ENCODE measurements around the gene AGO4. TPM values are rescaled to one million over a fixed set of nuclear protein-coding genes. Genes with fewer than 3 reads are reported as not detected.

The AGO4 gene
- total RNA-seq = 12.7 TPM
- 1 to 10 TPM; 2.4 to 4.1 (median 3.6) TPM for polyA plus RNA-seq

DNA sequence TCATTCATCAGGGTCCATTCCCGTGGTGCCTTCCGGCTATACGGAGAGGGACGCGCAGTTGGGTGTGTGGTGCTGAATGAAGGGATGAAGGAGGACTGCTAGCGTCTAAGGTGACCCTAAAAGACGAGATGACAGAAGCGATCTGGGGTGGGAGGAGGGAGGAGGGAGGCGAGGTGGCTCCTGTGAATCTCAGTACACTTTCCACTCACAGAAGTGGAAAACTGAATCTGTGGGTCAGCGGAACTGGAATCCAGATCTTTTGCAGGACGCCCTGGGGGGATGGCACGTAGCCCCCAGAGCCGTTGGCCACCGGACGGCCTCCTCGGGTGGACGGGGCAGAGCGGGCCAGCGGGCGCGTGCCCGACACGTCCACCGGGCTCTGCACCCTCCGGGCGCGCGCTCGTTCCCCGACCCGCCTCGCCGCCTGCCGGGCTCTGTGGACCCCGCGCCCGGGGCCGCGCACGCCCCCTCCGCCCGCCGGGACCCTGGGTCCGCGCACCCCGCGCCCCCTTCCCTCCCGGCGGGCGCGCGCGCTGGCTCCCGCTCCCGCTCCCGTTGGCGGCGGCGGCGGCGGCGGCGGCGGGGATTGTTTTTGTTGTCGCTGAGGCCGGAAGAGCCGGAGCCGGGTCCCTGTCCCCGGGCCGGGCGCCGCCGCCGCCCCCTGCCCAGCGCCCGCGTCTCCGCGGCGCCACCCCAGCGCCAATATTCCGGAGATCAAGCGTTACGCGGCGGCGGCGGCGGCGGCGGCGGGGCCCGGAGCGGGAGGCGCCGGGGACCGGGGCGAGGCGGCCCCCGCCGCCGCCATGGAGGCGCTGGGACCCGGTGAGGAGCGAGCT, at the start of gene AGO4:
AGO4 (plus strand) TSS at position 403 of the 836 bp plus-strand sequence; CDS start at position 804, 401 bp downstream.
- peak; percentile 41 to 44 for ATAC-seq (ENCODE audit: low read depth in 2 of 2)
- peak within 1 kb of the TSS; percentile 88 to 97 (median 92) for H3K4me3 Mint-ChIP-seq
- no peaks in the 10 kb centered on the region for H3K27me3 Mint-ChIP-seq
- Histone ChIP-seq H3K4me1 (ENCODE audit: control insufficient read depth, insufficient read depth, low read length, poor library complexity, severe bottlenecking) (peaks cover 19% of the 10 kb centered on the region), H3K27me3 (ENCODE audit: control insufficient read depth, insufficient read depth, low read length) (no peaks in the 10 kb centered on the region), H3K4me3 (ENCODE audit: low read depth, low read length) (peak within 1 kb of the TSS; percentile 77), H3K27ac (ENCODE audit: insufficient read depth, low read length, poor library complexity, severe bottlenecking) (no peak within 1 kb of the TSS), H3K36me3 (ENCODE audit: control insufficient read depth, insufficient read depth, low read length) (no peaks in the 10 kb centered on the region), H3K9me3 (ENCODE audit: control insufficient read depth in 2 of 2, low read length in 2 of 2) (no peaks in the 10 kb centered on the region)
- peak within 1 kb of the TSS; percentile 90 to 96 (median 92) for H3K27ac Mint-ChIP-seq
- H3K9me3 Mint-ChIP-seq = no peaks in the 10 kb centered on the region
- H3K36me3 Mint-ChIP-seq = no peaks in the 10 kb centered on the region
- peak; percentile 14 to 37 (median 25) for DNase-seq
- H3K4me1 Mint-ChIP-seq = peaks cover 18 to 37% (median 27%) of the 10 kb centered on the region in 4 donors

DNA sequence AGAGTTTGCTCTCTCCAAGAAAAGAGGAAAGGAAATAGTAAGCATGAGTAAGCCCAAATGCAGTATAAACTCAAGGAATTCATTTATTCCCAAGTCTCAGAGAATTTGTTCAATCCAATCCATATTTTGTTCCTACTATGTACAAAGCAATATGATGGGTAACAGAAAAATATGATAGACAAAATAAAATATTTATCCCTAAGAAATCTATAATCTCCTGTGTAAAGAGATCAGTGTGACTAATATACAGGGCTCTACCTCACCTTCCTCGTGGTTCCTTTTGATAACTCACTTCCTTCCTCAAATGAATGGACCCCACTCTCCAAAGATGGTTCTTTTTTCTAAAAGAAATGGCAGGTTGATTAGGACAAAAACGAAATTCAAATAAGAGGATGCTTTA, 45.7 kb upstream of the AGO4 start:
- Histone ChIP-seq H3K27me3 (ENCODE audit: control insufficient read depth, insufficient read depth, low read length) (no peaks in the 10 kb centered on the region), H3K27ac (ENCODE audit: insufficient read depth, low read length, poor library complexity, severe bottlenecking) (no peak overlapping the region), H3K9me3 (ENCODE audit: control insufficient read depth in 2 of 2, low read length in 2 of 2) (no peaks in the 10 kb centered on the region), H3K4me3 (ENCODE audit: low read depth, low read length) (peak overlapping the region; percentile 28), H3K36me3 (ENCODE audit: control insufficient read depth, insufficient read depth, low read length) (no peaks in the 10 kb centered on the region), H3K4me1 (ENCODE audit: control insufficient read depth, insufficient read depth, low read length, poor library complexity, severe bottlenecking) (peaks cover 7% of the 10 kb centered on the region)
- H3K4me3 Mint-ChIP-seq = no peak overlapping the region
- ATAC-seq (ENCODE audit: low read depth in 2 of 2) = no peak
- H3K36me3 Mint-ChIP-seq = no peaks in the 10 kb centered on the region
- peaks cover 4 to 27% (median 14%) of the 10 kb centered on the region in 4 donors for H3K4me1 Mint-ChIP-seq
- no peak overlapping the region for H3K27ac Mint-ChIP-seq
- H3K27me3 Mint-ChIP-seq = no peaks in the 10 kb centered on the region
- no peak for DNase-seq
- H3K9me3 Mint-ChIP-seq = no peaks in the 10 kb centered on the region

DNA sequence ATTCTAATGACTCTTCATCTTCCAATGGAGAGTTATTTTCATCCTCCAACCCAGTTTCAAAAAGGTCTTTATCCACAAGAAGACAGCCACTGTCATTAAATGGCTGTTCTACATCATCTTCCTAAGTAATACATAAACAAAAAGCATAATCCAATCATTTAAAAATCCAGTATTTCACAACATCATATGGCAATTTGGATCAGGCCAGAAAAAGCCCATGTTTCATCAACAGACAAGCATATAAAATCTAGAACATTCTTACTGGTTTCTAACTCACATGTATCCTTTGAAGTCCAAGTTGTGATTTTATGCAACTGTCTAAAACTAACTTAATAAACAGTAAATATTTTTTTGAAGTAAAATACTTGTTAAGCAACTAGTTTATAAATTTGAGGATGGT, 44.6 kb upstream of the AGO4 start:
- H3K36me3 Mint-ChIP-seq = no peaks in the 10 kb centered on the region
- H3K4me3 Mint-ChIP-seq = peak overlapping the region in 1 of 4 donors; percentile 60
- H3K27ac ChIP-seq (ENCODE audit: insufficient read depth, low read length, poor library complexity, severe bottlenecking) = no peak overlapping the region
- H3K27me3 ChIP-seq (ENCODE audit: control insufficient read depth, insufficient read depth, low read length) = no peaks in the 10 kb centered on the region
- H3K4me1 ChIP-seq (ENCODE audit: control insufficient read depth, insufficient read depth, low read length, poor library complexity, severe bottlenecking) = peaks cover 7% of the 10 kb centered on the region
- no peaks in the 10 kb centered on the region for H3K36me3 ChIP-seq (ENCODE audit: control insufficient read depth, insufficient read depth, low read length)
- H3K4me1 Mint-ChIP-seq = peaks cover 4 to 30% (median 14%) of the 10 kb centered on the region in 4 donors
- peak overlapping the region in 2 of 3 donors; percentile 13 to 24 for H3K27ac Mint-ChIP-seq
- H3K27me3 Mint-ChIP-seq = no peaks in the 10 kb centered on the region
- H3K9me3 Mint-ChIP-seq = no peaks in the 10 kb centered on the region
- H3K9me3 ChIP-seq (ENCODE audit: control insufficient read depth in 2 of 2, low read length in 2 of 2) = no peaks in the 10 kb centered on the region
- ATAC-seq (ENCODE audit: low read depth in 2 of 2) = no peak
- H3K4me3 ChIP-seq (ENCODE audit: low read depth, low read length) = no peak overlapping the region
- no peak for DNase-seq

DNA sequence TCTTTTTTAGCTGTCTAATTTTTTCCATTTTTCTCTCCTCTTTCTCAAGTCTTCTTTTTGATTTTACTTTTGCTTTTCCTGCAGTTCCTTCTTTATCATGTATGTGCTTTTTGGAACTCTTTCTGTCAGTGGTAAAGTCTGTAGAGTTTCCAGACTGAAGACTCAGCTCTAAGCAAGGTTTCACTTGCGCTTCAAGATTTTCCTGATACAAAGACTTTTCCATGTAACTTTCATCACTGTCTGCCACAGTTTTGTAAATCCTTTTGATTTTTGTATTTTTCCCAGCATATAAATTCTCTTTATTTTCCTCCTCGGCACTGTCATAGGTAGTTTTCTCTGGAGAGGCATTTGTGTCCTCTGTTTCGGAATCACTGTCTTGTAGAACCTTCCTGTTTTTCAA, 43.5 kb upstream of the AGO4 start:
- no peaks in the 10 kb centered on the region for H3K27me3 Mint-ChIP-seq
- no peak overlapping the region for H3K4me3 Mint-ChIP-seq
- H3K36me3 Mint-ChIP-seq = no peaks in the 10 kb centered on the region

DNA sequence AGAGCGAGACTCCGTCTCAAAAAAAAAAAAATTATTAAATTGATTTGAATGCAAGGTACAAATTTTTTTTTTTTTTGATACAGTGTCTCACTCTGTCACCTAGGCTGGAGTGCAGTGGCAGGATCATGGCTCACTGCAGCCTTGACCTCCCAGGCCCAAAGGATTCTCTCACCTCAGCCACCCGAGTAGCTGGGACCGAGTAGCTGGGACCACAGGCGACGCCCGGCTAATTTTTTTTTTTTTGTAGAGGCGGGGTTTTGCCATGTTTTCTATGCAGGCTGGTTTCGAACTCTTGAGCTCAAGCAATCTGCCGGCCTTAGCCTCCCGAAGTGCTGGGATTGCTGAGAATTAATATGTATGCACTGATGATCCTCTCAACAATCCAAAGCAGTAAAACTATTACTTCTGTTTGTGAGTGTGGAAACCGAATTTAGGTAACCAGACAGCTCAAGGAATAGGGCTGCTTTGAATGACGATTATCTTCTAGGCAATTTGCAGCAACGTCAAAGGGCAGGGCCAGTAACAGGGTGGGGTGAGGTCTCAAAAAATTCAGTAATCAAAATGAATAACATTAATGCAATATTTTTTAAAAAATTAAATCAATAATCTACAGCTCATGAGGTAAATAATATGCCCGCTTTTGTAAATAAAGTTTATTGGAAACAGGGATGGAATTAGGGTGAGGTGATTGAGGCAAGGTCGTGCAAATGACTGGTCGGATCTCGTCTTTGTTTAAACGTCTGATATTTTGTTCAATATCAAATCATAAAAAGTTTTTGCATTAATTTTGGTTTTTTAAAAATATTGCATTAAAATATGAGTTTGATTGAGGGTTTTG, 39.2 kb upstream of the AGO4 start:
- H3K27ac Mint-ChIP-seq = peak overlapping the region in 2 of 3 donors; percentile 65 to 86
- H3K36me3 ChIP-seq (ENCODE audit: control insufficient read depth, insufficient read depth, low read length) = no peaks in the 10 kb centered on the region
- no peaks in the 10 kb centered on the region for H3K27me3 Mint-ChIP-seq
- H3K27me3 ChIP-seq (ENCODE audit: control insufficient read depth, insufficient read depth, low read length) = no peaks in the 10 kb centered on the region
- peaks cover 7% of the 10 kb centered on the region for H3K4me1 ChIP-seq (ENCODE audit: control insufficient read depth, insufficient read depth, low read length, poor library complexity, severe bottlenecking)
- H3K27ac ChIP-seq (ENCODE audit: insufficient read depth, low read length, poor library complexity, severe bottlenecking) = peak overlapping the region; percentile 82
- peak overlapping the region; percentile 86 to 95 (median 92) for H3K4me3 Mint-ChIP-seq
- no peaks in the 10 kb centered on the region for H3K36me3 Mint-ChIP-seq
- peaks cover 5 to 42% (median 14%) of the 10 kb centered on the region in 4 donors for H3K4me1 Mint-ChIP-seq
- no peaks in the 10 kb centered on the region for H3K9me3 ChIP-seq (ENCODE audit: control insufficient read depth in 2 of 2, low read length in 2 of 2)
- peak in 1 of 3 donors; percentile 7 for DNase-seq
- H3K9me3 Mint-ChIP-seq = no peaks in the 10 kb centered on the region
- H3K4me3 ChIP-seq (ENCODE audit: low read depth, low read length) = peak overlapping the region; percentile 77
- no peak for ATAC-seq (ENCODE audit: low read depth in 2 of 2)

More for the DNA sequence above, 43.5 kb upstream of the AGO4 start:
- Histone ChIP-seq H3K27ac (ENCODE audit: insufficient read depth, low read length, poor library complexity, severe bottlenecking) (no peak overlapping the region), H3K4me3 (ENCODE audit: low read depth, low read length) (no peak overlapping the region), H3K36me3 (ENCODE audit: control insufficient read depth, insufficient read depth, low read length) (no peaks in the 10 kb centered on the region), H3K4me1 (ENCODE audit: control insufficient read depth, insufficient read depth, low read length, poor library complexity, severe bottlenecking) (peaks cover 14% of the 10 kb centered on the region), H3K9me3 (ENCODE audit: control insufficient read depth in 2 of 2, low read length in 2 of 2) (no peaks in the 10 kb centered on the region), H3K27me3 (ENCODE audit: control insufficient read depth, insufficient read depth, low read length) (no peaks in the 10 kb centered on the region)
- H3K27ac Mint-ChIP-seq = peak overlapping the region in 2 of 3 donors; percentile 13 to 47
- ATAC-seq (ENCODE audit: low read depth in 2 of 2) (no peak), DNase-seq (no peak)
- peaks cover 7 to 39% (median 21%) of the 10 kb centered on the region in 4 donors for H3K4me1 Mint-ChIP-seq
- H3K9me3 Mint-ChIP-seq = no peaks in the 10 kb centered on the region

DNA sequence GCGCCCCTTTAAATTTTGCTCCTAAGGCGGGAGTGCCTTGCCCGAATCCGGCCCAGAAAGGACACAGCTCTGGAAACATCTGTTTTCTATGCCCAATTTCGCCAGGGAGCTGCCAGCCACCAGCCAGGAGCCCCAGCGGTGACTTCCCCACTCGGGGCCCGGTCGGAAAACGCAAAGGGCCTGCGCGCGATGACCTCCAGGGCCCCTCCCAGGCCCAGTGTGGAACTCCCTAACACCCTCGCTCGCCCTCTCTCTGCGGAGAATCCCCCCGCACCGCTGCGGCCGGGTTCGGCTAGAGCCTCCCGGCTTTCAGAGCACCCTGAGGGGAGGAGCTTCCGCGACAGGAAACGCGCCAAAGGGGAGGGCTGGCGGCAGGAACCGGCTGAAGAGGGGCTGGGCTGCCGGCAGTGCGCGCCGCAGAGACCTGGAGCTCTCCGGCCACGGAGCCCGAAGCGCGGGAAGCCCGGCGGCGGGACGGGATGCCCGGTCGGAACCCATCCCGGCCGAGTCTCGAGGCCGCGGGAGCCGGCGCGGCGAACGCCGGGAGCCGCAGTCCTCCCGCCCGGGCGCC, 38.5 kb upstream of the AGO4 start:
- peak; percentile 78 to 80 for ATAC-seq (ENCODE audit: low read depth in 2 of 2)
- Histone ChIP-seq H3K4me1 (ENCODE audit: control insufficient read depth, insufficient read depth, low read length, poor library complexity, severe bottlenecking) (peaks cover 7% of the 10 kb centered on the region), H3K27ac (ENCODE audit: insufficient read depth, low read length, poor library complexity, severe bottlenecking) (peak overlapping the region; percentile 82), H3K27me3 (ENCODE audit: control insufficient read depth, insufficient read depth, low read length) (no peaks in the 10 kb centered on the region), H3K4me3 (ENCODE audit: low read depth, low read length) (peak overlapping the region; percentile 77), H3K36me3 (ENCODE audit: control insufficient read depth, insufficient read depth, low read length) (no peaks in the 10 kb centered on the region), H3K9me3 (ENCODE audit: control insufficient read depth in 2 of 2, low read length in 2 of 2) (no peaks in the 10 kb centered on the region)
- Mint-ChIP-seq H3K4me3 (peak overlapping the region; percentile 86 to 97 (median 96)), H3K27ac (peak overlapping the region; percentile 14 to 95 (median 86)), H3K4me1 (peaks cover 3 to 40% (median 12%) of the 10 kb centered on the region in 4 donors), H3K36me3 (no peaks in the 10 kb centered on the region), H3K27me3 (no peaks in the 10 kb centered on the region), H3K9me3 (no peaks in the 10 kb centered on the region)
- DNase-seq = peak; percentile 77 to 91 (median 79)

DNA sequence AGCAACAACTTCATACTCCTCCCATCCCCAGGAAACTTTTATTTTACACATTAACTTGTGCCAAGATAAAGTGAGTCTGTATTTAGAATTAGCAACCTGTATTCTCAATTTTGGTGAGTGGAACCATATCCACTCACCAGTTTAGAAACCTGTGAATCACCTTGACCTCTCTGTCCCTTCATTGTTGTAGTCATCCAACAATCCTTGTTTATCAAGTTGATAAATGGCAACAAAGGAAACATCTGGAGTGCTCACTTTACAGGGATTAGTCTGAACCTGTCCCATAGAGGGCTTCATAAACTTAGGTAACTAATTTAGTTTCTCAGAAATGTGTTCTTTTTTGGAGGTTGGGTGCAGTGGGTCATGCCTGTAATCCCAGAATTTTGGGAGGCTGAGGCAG, 34.1 kb upstream of the AGO4 start:
- Histone ChIP-seq H3K27me3 (ENCODE audit: control insufficient read depth, insufficient read depth, low read length) (no peaks in the 10 kb centered on the region), H3K4me3 (ENCODE audit: low read depth, low read length) (no peak overlapping the region), H3K36me3 (ENCODE audit: control insufficient read depth, insufficient read depth, low read length) (no peaks in the 10 kb centered on the region), H3K4me1 (ENCODE audit: control insufficient read depth, insufficient read depth, low read length, poor library complexity, severe bottlenecking) (peaks cover 10% of the 10 kb centered on the region), H3K9me3 (ENCODE audit: control insufficient read depth in 2 of 2, low read length in 2 of 2) (no peaks in the 10 kb centered on the region), H3K27ac (ENCODE audit: insufficient read depth, low read length, poor library complexity, severe bottlenecking) (no peak overlapping the region)
- no peak overlapping the region for H3K27ac Mint-ChIP-seq
- H3K4me1 Mint-ChIP-seq = peaks cover 4 to 21% (median 11%) of the 10 kb centered on the region in 4 donors
- H3K36me3 Mint-ChIP-seq = no peaks in the 10 kb centered on the region
- no peaks in the 10 kb centered on the region for H3K27me3 Mint-ChIP-seq
- ATAC-seq (ENCODE audit: low read depth in 2 of 2) = no peak
- H3K9me3 Mint-ChIP-seq = no peaks in the 10 kb centered on the region
- H3K4me3 Mint-ChIP-seq = peak overlapping the region in 2 of 4 donors; percentile 32 to 52
- no peak for DNase-seq
